SKM-1 treated with dmso at 0.1 percent for 144 hours (cell line): ENCODE data around the gene DMD.

Experiments
- DNase-seq: peaks from one replicate; lab custom pipeline; 2025; ENCODE audit not compliant: unreplicated experiment; lab: John Stamatoyannopoulos, UW

DMD gene

DNA sequence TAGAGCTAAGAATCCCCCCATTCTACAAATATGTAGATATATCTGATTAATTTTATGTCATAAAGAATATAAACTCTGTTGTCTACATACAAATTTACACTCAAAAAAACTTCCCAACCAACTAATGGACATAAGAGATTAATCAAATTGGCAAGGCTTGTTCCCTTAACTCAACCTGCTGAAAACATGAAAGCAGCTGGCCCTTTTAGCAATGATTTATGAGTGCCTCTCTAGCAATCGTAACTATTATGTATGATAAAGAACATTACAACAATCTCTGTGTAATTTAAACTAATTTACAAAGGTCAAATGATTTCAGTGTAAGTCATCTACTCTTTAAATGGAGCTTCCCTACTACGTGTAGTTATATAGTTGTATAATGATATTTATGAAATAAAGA is 2056.4 kb downstream of the DMD start:
- no peak for DNase-seq

DNA sequence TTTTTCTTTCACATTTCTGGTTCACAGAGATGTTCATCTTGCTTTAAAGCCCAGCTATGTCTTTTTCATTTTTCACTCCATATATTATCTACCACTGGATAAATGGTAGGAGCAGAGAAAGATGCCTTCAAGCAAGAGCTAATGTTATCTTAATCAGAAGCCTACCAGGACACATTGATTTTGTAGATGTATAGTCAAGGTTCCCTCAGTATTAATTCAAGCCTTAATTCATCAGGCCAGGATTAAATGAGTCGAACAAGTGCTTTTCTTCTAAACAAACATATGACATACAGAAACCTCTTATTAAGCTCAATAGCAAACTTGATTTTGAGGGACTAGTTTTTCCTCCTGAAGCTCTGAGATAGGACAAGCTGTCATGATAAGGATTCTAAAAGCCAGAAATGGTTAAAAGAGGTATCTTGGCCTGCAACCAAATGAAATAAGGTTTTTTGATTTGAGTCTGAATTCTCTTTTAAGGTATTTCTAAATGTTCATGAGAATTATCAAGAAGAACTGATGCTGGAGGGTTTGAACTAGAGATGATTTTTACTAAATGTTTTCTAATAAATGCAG is 2057.8 kb downstream of the DMD start:
- DNase-seq: no peak

DNA sequence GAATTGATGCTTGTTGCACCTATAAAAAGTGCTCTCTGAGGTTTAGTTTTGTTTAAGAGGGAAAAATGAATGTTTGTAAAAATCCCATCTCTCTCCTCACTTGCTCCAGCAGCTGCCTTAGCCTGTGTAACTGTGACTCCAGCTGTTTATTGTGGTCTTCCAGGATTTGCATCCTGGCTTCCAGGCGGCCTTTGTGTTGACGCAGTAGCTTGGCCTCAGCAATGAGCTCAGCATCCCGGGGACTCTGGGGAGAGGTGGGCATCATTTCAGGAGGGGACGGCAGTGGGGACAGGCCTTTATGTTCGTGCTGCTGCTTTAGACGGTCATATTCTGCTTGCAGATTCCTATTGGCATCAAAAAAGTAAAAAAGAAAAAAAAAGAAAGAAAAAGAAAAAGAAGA is 2064.2 kb downstream of the DMD start:
- no peak for DNase-seq

DNA sequence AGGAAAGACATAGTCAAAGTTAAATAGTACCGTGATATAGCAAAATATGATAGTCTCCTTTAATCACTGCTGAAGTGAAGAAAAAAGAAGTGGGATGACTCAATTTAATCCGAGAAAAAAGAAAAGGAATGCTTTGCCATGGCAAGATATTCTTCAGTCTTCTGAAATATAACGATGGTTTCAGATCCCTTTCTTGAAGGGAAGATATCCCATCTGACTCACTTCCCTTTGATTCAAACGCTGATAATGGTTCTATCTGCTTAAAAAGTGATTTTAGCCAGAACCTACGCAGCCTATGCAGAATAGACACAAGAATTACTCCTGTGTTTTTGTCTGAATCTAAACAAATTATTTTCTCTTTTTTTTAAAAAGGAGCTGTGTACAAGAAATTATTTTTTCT is 2071.4 kb downstream of the DMD start:
- no peak for DNase-seq

DNA sequence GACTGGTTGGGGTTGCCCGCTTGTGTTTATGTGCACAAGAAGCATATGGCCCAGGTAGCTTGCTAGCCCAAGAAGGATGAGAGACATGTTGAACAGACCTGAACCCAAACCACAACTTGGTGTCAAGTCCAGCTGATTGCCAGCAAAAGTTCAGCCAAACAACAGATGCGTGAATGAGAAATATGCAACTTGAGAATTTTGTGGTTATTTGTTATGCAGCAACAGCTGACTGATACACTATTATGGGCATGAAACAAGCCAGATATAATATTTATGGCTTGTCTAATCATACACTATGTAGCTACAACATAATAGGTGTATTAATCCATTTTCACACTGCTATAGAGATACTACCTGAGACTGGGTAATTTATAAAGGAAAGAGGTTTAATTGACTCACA is 2073.2 kb downstream of the DMD start:
- no peak for DNase-seq

GRCh38 chrX:31136144-31136611 is 2075.2 kb downstream of the DMD start:
- DNase-seq: no peak

- DNase-seq: no peak
Measured at GRCh38 chrX:31132821-31133241, 2078.5 kb downstream of the DMD start.

GRCh38 chrX:31130457-31131220 is 2080.7 kb downstream of the DMD start:
- no peak for DNase-seq

DNA sequence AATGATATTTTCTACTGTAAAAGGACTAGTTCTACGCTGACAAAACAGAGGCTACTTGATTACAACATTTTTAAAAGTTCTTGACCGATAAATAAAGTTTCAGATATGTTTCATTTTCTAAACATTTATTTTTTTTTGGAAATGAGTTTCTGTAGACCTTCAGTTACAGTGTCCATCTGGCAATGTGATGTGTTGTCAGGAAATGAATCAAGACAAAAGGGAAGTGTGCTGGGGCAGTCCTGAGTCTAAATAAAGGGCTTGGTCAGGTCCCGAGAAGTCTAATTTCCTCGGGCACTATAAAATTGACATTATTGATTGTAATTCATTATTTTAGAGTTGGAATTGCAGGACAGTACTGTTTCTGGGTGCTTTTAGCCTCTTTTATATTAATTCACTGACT is 2082.5 kb downstream of the DMD start:
- DNase-seq: no peak

DNA sequence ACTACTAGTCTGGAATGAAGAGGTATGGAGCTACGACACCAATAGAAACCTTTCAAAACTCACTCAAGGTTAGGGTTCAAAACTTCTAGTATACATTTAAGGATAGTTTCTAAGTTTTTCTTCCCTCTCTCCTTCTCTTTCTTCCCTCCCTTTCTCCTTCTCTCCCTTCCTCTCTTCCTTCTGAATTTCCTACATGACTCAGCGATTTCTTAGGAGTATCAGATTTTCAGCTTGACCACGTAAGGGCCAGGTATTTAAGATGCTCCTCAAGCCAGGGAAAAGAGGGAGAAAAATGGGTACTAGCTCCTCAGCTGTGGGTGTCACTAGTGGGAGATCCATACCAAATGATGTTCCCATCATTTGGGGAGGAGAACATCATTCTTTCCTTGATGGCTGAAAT is 2083.6 kb downstream of the DMD start:
- DNase-seq: no peak

DNA sequence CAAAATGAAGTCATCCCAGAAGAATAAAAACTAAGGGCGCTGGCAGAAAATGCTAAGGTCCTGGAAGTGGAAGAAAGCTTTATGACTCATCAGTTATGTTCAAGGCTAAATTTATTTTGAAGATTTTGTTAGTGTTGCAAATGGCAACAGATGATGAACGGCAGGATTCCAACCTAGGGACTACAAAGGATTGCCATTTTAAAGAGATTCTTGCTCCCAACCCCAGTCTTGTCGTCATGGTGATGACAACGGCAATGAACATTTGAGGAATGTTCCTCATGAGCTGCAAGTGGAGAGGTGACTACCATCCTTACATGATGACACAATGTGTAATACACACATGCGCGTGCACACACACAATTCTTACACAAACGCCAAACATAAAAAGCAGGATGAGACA is 2085.1 kb downstream of the DMD start:
- DNase-seq: no peak

DNA sequence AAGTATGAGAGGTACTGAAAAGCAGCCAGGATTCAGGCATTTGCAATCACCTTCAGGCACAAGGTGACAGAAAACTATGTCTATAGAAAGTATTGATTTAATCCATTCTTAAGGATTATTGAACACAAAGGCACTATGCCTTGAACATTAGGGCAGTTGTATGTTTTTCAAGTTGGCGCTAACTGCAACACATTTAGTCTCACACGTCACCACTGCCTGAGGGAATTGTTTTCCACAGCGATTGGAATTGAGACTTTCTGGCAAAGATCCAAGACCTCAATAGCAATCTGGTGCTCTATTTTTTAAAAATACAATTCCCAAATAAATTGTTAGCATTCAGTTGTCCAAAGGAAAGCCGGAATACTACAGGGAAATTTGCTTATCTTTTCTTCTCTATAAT is 2086.8 kb downstream of the DMD start:
- no peak for DNase-seq

DNA sequence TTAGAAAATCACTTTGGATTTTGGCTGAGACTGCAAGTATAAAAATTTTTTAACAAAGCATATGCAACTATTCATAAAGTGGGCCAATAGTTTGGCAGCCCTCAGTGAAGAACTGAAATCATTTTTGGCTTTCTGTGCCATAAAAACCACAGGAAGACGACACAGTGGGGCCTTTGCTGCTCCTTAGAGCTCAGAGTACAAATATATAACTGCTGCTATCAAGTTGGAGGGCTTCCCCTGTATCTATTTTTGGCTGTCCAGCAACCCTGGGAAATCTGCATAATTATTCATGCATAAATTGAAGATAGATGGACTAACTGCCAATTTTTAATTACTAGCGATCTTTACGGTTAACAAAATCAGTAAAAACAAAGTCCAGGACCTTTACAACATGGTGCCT is 2088.0 kb downstream of the DMD start:
- DNase-seq: no peak

GRCh38 chrX:31117266-31117665 is 2094.1 kb downstream of the DMD start:
- DNase-seq: no peak

- DNase-seq: no peak
Measured at GRCh38 chrX:31115398-31115797, 2096.0 kb downstream of the DMD start.

DNA sequence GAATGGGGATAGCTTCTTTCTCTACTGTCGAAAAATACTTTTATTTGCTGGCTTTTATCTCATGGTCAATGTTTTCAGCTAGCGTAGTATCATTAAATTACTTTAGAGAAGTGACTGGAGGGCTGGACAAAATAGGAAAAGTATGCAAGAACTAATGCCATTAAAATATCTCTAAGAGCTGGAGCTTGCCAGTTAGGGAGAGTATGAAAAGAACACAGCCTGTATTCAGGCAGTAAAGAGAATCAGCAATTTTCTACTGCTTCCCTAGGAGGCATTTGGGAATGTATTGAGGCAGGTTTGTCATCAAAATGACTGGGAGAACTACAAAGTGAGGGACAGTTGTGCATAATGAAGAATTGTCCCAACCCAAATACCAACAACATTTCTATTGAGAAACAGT is 2096.5 kb downstream of the DMD start:
- no peak for DNase-seq

DNA sequence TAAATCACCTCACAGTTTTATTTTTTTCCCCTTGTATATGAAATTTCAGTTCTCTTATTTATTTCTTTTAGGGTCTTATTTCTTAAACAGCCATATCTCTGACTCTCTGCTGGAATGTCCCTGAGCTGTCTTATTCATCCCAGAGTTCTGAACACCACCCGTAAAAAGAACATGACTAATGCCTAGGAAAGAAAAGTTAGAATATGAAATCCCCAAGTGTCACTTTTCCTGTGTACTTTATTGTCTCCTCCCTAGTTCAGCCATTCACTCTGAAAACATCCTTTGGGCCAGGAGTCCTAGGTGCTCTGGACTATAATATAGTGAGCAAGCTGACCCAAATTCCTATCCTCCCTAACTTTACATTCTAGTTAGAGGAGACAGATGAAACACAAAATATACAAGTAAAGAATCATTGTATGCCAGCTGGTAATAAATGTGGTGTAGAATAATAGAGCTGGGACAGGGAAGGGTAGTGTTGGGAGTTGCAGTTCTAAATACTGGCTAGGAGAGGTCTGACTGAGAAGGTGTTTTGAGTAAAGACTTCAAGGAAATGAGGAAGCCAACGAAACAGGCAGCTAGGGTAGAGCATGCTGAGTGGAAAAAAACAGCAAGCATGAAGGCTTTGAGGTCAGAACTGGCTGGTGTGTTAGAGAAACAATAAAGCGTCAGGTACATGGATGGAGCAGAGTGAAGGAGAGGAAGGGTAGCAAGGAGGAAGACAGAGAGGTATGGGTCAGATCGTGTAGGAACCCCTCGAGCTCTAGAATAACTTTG is 2098.9 kb downstream of the DMD start:
- DNase-seq: no peak

GRCh38 chrX:31110657-31111056 is 2100.7 kb downstream of the DMD start:
- no peak for DNase-seq

DNA sequence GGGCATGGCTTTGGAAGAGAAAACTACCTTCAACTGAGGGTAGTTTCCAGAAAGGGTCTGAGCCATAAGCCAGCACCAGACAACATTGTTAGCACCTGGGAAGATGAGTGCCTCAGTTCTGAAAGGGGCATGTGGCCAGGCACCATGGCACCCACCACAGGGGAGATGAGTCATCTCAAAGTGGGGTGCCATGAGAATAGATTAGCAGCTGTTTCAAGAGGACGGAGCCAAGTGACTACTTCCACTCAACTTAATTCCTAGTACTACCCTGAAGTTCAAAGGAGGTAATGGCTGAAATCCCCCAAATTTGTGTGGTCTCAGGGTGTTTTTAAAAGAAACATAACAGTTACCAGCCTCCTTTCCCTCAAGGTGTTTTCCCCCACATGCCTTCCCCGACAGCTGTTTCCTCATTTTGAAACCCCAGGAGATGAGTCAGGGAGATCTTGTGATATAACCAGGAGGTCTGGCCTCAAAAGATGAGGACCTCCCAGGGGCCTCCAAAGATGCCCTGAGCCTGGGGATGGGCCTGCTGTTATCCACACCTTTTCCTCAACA is 2111.7 kb downstream of the DMD start:
- DNase-seq: no peak

DNA sequence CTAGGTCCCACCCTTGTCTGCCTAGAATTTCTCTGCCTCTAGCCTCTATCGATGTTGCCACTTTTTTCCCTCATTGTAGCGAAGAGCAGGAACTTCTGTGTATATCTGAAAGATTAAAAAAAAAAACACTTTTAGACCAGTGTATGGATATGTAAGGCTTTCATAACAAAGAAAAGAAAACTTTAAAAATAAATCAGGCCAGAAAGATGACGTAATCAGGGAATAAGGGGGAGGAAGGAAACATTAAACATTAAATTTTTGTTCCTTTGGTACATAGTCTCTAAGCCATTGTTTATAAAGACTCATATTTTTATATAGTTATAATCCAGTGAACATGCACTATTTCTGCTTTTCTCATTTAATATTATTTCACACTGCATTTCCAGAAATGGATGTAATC is 2113.3 kb downstream of the DMD start:
- no peak for DNase-seq

DNA sequence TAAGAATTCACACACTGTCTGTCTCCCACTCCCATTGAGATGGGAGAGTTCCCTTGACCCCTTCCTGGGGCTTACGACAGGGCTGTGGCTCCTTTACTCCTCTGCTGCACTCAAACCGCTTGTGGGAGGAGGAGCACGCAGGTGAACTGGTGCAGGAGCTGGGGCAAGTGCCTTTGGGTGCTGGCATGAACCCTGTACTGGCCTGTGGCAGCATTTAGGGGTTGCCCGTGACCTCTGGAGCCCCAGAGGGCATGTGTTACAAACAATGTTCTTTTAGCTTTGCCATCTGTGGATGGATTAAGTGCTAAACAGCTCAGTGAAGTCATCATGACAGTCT is 2117.7 kb downstream of the DMD start:
- DNase-seq: no peak
